BLaER1 treated with 17β-estradiol and CSF1 and Interleukin-3, amounts not matched to agents 10 nM and 100 nM (cell line): ENCODE results near the gene DLEC1.
A peak's percentile ranks its signal among the peaks of the same experiment; 100 is the strongest.

Experiments
- H3K27ac ChIP-seq, 11 experiments: shearing (Covaris generic); formaldehyde crosslinking; 2 replicates each; pipeline ENCODE4 v1.8.1; 2022
- H3K27me3 ChIP-seq, 11 experiments: shearing (Covaris generic); formaldehyde crosslinking; 2 replicates each; pipeline ENCODE4 v1.8.1; 2022
- H3K36me3 ChIP-seq, 11 experiments: shearing (Covaris generic); formaldehyde crosslinking; 2 replicates each; pipeline ENCODE4 v1.8.1; 2022
- H3K4me1 ChIP-seq, 10 experiments: shearing (Covaris generic); formaldehyde crosslinking; 2 replicates each; pipeline ENCODE4 v1.8.1; 2022
- H3K4me2 ChIP-seq, 11 experiments: shearing (Covaris generic); formaldehyde crosslinking; 2 replicates each; pipeline ENCODE4 v1.8.1; 2022
- H3K4me3 ChIP-seq, 10 experiments: shearing (Covaris generic); formaldehyde crosslinking; 2 replicates each; pipeline ENCODE4 v1.8.1; 2022
- H3K9ac ChIP-seq, 11 experiments: shearing (Covaris generic); formaldehyde crosslinking; 2 replicates each; pipeline ENCODE4 v1.8.1; 2022
- H3K9me3 ChIP-seq, 11 experiments: shearing (Covaris generic); formaldehyde crosslinking; replicated peaks in 1 of 11; 2 replicates each; pipeline ENCODE4 v1.8.1; 2022
- H4K20me1 ChIP-seq, 11 experiments: shearing (Covaris generic); formaldehyde crosslinking; 2 replicates each; pipeline ENCODE4 v1.8.1; 2022
- Cebpa-rat ChIP-seq, 11 experiments: shearing (Covaris generic); IDR thresholded peaks; 2 replicates each; pipeline ENCODE4 v1.8.1; 2022

Gene DLEC1

DNA sequence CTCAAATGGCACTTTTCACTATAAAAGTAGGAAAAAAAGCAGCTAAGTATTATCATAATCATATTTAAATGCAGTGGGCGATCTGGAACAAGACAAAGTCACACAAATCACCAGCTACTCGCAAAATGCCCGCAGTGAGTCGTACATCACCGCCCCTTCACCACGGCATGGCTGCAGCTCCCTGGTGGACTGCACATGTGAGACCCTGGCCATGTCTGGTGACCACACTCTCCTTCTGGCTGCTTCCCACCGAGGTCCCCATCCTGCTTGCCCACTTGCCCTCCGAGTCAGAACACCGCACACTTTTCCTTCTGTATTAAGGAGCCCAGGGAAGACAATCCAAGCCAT is 59.3 kb downstream of the DLEC1 start:
- Histone ChIP-seq H3K9ac (no peak overlapping the region), H3K27me3 (no peaks in the 10 kb centered on the region), H3K36me3 (no peaks in the 10 kb centered on the region), H3K4me2 (peak overlapping the region in 1 of 11 experiments; percentile 19; a peak in 1 of 22 replicates), H4K20me1 (no peaks in the 10 kb centered on the region), H3K9me3 (no peaks in the 10 kb centered on the region), H3K4me1 (peaks cover 0 to 36% (median 16%) of the 10 kb centered on the region in 10 experiments; a peak in 18 of 20 replicates), H3K4me3 (no peak overlapping the region), H3K27ac (no peak overlapping the region)
- TF ChIP-seq Cebpa-rat (IDR thresholded peaks at IDR 0.05), result no peak

- H4K20me1 ChIP-seq, result no peaks in the 10 kb centered on the region
- H3K9me3 ChIP-seq, result peaks cover 0 to 8% (median 5%) of the 10 kb centered on the region in 11 experiments; a peak in 7 of 22 replicates
- no peak overlapping the region for H3K27ac ChIP-seq
- H3K4me3 ChIP-seq, result no peak overlapping the region
- no peak for TF ChIP-seq Cebpa-rat (IDR thresholded peaks at IDR 0.05)
- H3K4me2 ChIP-seq, result no peak overlapping the region
- no peak overlapping the region for H3K9ac ChIP-seq
- H3K36me3 ChIP-seq, result no peaks in the 10 kb centered on the region
- peaks cover 0 to 41% (median 11%) of the 10 kb centered on the region in 10 experiments; a peak in 16 of 20 replicates for H3K4me1 ChIP-seq
- H3K27me3 ChIP-seq, result no peaks in the 10 kb centered on the region
These were observed 60.5 kb downstream of the DLEC1 start for GRCh38 chr3:38099518-38099917.

DNA sequence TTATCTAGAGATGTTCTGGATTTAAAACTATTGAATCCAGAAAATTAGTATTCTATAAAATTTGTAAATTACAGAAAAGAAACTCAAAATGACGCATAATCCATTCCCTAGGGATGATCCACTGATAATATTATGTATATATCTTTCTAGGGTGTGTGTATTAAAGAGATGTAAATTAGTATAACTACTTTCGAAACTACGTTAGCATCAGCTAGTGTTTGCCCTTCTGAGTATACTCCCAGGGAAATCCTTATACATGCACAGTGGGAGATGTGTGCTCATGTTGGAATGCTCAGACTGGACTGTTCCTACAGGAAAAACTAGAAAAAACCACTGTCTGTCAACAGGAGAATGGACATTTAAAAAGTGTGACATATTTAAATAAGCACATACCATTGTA is 61.5 kb downstream of the DLEC1 start:
- H3K36me3 ChIP-seq, result no peaks in the 10 kb centered on the region
- H3K27me3 ChIP-seq, result no peaks in the 10 kb centered on the region
- TF ChIP-seq Cebpa-rat (IDR thresholded peaks at IDR 0.05), result no peak
- no peak overlapping the region for H3K9ac ChIP-seq
- no peak overlapping the region for H3K4me3 ChIP-seq
- H3K9me3 ChIP-seq, result peaks cover 6 to 17% (median 14%) of the 10 kb centered on the region in 11 experiments; a peak in 17 of 22 replicates
- H4K20me1 ChIP-seq, result no peaks in the 10 kb centered on the region
- H3K4me1 ChIP-seq, result peaks cover 0 to 41% (median 11%) of the 10 kb centered on the region in 10 experiments; a peak in 11 of 20 replicates
- H3K4me2 ChIP-seq, result no peak overlapping the region
- no peak overlapping the region for H3K27ac ChIP-seq

DNA sequence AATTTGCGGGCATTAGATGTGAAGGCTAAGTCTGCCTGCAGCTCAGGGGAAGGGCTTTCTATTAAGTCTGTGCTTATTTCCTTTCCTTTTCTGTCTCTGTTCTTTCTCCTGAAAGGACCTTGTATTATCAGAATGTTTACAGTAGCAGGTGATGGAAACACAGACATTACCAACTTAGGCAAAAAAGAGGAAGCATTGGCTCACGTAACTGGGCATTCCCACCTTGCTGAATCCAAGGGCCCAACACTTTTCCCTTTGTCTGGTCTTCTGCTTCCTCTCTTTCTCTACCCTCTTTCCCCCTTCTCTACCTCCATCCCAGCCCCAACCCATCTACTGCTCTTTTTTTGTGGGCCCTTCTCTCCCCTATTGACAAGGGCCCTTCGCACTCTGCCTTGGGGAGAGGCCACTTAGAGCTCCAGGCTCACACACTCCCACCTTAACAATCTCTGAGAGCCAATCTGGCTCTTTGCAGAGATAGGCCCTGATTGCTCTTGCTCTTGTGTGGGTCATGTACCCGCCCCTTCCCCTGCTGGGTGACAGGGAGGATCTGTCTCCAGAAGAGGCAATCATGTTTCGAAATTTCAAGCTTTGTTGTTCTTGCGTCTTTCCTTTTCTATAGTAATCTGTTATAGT is 62.9 kb downstream of the DLEC1 start:
- Histone ChIP-seq H3K27ac (peak overlapping the region in 4 of 11 experiments; percentile 6 to 64 (median 55); a peak in 7 of 22 replicates), H3K9me3 (peaks cover 15 to 29% (median 25%) of the 10 kb centered on the region in 11 experiments; a peak in 19 of 22 replicates), H3K4me1 (peaks cover 0 to 41% (median 11%) of the 10 kb centered on the region in 10 experiments; a peak in 11 of 20 replicates), H3K36me3 (no peaks in the 10 kb centered on the region), H3K27me3 (no peaks in the 10 kb centered on the region), H3K4me3 (0 out of 20 replicates have a peak overlapping the region, but pooled peaks of 1 of the 10 experiments have one; percentile 7), H4K20me1 (no peaks in the 10 kb centered on the region), H3K9ac (peak overlapping the region in 2 of 11 experiments; percentile 16 to 28; a peak in 3 of 22 replicates), H3K4me2 (peak overlapping the region in 8 of 11 experiments; percentile 17 to 89 (median 57); a peak in 13 of 22 replicates)
- 0 out of 22 replicates have a peak, but pooled peaks of 1 of the 11 experiments have one; percentile 5 for TF ChIP-seq Cebpa-rat (IDR thresholded peaks at IDR 0.05)

DNA sequence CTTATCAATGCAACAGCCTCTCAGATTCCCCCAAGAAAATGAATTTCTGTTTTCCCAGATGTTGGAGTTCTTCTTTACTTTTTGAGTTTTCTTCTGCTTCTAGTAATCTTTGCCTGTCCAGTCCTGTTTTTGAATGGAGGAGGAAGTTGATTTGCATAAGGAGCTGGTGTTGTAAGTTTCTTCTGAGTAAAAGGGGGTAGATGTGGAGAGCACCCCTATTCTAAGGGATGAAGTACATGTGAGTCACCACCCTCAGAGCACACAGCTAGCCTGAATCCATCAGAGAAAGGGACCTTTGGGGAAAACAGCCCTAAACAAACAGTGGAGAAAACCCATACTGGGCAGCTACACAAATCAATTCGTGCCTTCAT is 63.4 kb downstream of the DLEC1 start:
- Histone ChIP-seq H3K9ac (peak overlapping the region in 2 of 11 experiments; percentile 16 to 28; a peak in 3 of 22 replicates), H3K36me3 (no peaks in the 10 kb centered on the region), H3K4me1 (peaks cover 0 to 39% (median 11%) of the 10 kb centered on the region in 10 experiments; a peak in 11 of 20 replicates), H3K9me3 (peaks cover 15 to 29% (median 25%) of the 10 kb centered on the region in 11 experiments; a peak in 19 of 22 replicates), H4K20me1 (no peaks in the 10 kb centered on the region), H3K4me2 (peak overlapping the region in 6 of 11 experiments; percentile 31 to 89 (median 70); a peak in 12 of 22 replicates), H3K4me3 (no peak overlapping the region), H3K27me3 (no peaks in the 10 kb centered on the region), H3K27ac (peak overlapping the region in 4 of 11 experiments; percentile 6 to 64 (median 55); a peak in 7 of 22 replicates)
- TF ChIP-seq Cebpa-rat (IDR thresholded peaks at IDR 0.05), result no peak

DNA sequence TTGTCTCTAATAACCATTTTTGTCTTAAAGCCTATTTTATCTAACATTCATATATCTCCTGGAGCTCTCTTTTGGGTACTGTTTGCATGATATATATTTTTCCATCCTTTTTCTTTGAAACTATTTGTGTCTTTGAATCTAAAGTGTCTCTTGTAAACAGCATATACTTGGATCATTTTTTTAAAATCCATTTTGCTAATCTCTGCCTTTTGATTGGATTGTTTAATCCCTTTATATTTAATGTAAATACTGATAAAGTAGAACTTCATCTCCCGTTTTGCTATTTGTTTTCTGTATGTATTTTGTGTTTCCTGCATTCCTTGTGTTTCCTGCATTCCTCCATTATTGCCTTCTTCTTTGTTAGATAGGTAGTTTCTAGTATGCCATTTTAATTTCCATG is 66.5 kb downstream of the DLEC1 start:
- Histone ChIP-seq H3K4me3 (no peak overlapping the region), H3K36me3 (no peaks in the 10 kb centered on the region), H3K4me1 (peaks cover 0 to 52% (median 20%) of the 10 kb centered on the region in 10 experiments; a peak in 16 of 20 replicates), H3K9ac (no peak overlapping the region), H3K9me3 (peaks cover 15 to 29% (median 25%) of the 10 kb centered on the region in 11 experiments; a peak in 19 of 22 replicates), H3K27me3 (no peaks in the 10 kb centered on the region), H3K4me2 (no peak overlapping the region), H3K27ac (no peak overlapping the region), H4K20me1 (no peaks in the 10 kb centered on the region; a peak in 1 of 22 replicates)
- no peak for TF ChIP-seq Cebpa-rat (IDR thresholded peaks at IDR 0.05)

DNA sequence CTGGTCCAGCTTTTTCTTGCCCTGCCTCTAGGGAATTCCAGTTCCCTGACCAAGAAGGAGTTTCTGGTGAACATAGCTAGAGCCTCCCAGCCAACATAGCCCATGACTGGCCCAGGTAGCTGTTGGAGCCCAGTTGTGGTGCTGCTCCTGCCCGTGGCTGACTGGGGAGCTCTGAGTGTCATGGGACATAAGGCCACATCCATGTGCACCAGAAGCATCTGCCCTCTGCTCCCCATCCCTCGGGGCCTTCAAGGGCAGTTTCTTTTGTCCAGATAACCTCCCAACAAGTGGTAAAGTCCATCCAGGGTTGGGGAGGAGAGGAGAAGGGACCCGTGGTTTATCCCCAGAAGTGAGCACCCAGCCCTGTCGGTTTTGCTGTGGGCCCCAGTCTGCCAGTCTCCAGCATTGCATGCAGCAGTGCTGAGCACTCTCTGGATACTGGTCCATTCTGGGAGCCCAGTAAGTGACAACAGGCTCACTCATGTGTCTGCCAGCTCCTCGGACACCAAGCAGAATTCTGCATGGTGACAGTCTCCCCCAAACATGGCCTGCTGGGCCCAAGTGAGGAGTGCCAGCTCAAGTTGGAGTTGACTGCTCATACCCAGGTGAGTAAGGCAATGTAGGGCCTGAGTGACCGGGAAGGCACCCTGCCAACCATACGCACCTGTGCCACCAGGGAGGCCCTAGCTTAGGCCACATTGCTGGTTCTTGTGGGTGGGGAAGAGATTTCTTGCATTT is 69.1 kb downstream of the DLEC1 start:
- Histone ChIP-seq H3K27me3 (no peaks in the 10 kb centered on the region), H4K20me1 (no peaks in the 10 kb centered on the region; a peak in 1 of 22 replicates), H3K4me3 (no peak overlapping the region), H3K36me3 (no peaks in the 10 kb centered on the region), H3K27ac (no peak overlapping the region), H3K9me3 (peaks cover 15 to 29% (median 25%) of the 10 kb centered on the region in 11 experiments; a peak in 19 of 22 replicates), H3K4me1 (peaks cover 5 to 39% (median 20%) of the 10 kb centered on the region in 10 experiments; a peak in 17 of 20 replicates), H3K4me2 (peak overlapping the region in 8 of 11 experiments; percentile 27 to 79 (median 65); a peak in 12 of 22 replicates), H3K9ac (no peak overlapping the region)
- no peak for TF ChIP-seq Cebpa-rat (IDR thresholded peaks at IDR 0.05)

GRCh38 chr3:38108649-38109579 is 69.9 kb downstream of the DLEC1 start:
- Histone ChIP-seq H3K4me3 (no peak overlapping the region), H3K4me2 (peak overlapping the region in 10 of 11 experiments; percentile 16 to 79 (median 52); a peak in 16 of 22 replicates), H3K36me3 (no peaks in the 10 kb centered on the region), H3K9me3 (peaks cover 15 to 28% (median 25%) of the 10 kb centered on the region in 11 experiments; a peak in 19 of 22 replicates), H3K4me1 (peaks cover 6 to 32% (median 21%) of the 10 kb centered on the region in 10 experiments), H3K27ac (no peak overlapping the region; a peak in 1 of 22 replicates), H3K27me3 (no peaks in the 10 kb centered on the region), H3K9ac (no peak overlapping the region), H4K20me1 (peaks cover 0 to 4% (median 0%) of the 10 kb centered on the region in 11 experiments; a peak in 3 of 22 replicates)
- TF ChIP-seq Cebpa-rat (IDR thresholded peaks at IDR 0.05), result no peak
